Measurements from ENCODE around the gene CABCOCO1. TPM values are rescaled to one million over a fixed set of nuclear protein-coding genes. Genes with fewer than 3 reads are reported as not detected.

The CABCOCO1 gene
- total RNA-seq, 1 experiment from 2014 or later: not detected

DNA sequence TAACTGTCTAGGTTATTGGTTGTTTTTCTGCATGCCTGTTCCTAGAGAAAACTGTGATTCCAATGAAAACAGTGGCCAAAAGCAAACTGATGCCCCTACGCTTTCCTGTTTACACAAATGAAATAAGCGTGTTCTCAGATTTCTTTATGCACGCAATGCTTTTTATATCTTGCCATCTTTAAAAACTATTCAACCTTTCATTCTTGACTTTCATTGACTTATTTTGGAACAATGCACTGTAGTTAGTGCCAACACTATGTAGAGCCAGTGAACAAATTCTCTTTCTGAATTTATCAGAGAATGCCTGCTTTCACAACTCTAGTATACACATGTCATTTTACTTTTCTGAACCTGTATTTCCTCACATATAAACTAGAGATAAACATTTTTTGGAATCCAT, 86.6 kb downstream of the CABCOCO1 start:
- Mint-ChIP-seq H3K4me1 (ENCODE audit: insufficient read depth, unreplicated experiment) (peaks cover 25% of the 10 kb centered on the region), H3K4me3 (ENCODE audit: unreplicated experiment) (no peak overlapping the region), H3K27me3 (ENCODE audit: insufficient read depth, unreplicated experiment) (no peaks in the 10 kb centered on the region), H3K36me3 (ENCODE audit: insufficient read depth, unreplicated experiment) (no peaks in the 10 kb centered on the region), H3K9me3 (ENCODE audit: unreplicated experiment) (no peaks in the 10 kb centered on the region), H3K27ac (ENCODE audit: low read depth, unreplicated experiment) (no peak overlapping the region)
- intact Hi-C loops (cut with micrococcal nuclease): no loop called here
- POLR2A ChIA-PET: interaction anchor here (1.0 kb wide), 1 partner anchor 153 kb away, joined by 3 read pairs; no protein-coding TSS in a partner anchor
- TF ChIP-seq, protein P1, sequence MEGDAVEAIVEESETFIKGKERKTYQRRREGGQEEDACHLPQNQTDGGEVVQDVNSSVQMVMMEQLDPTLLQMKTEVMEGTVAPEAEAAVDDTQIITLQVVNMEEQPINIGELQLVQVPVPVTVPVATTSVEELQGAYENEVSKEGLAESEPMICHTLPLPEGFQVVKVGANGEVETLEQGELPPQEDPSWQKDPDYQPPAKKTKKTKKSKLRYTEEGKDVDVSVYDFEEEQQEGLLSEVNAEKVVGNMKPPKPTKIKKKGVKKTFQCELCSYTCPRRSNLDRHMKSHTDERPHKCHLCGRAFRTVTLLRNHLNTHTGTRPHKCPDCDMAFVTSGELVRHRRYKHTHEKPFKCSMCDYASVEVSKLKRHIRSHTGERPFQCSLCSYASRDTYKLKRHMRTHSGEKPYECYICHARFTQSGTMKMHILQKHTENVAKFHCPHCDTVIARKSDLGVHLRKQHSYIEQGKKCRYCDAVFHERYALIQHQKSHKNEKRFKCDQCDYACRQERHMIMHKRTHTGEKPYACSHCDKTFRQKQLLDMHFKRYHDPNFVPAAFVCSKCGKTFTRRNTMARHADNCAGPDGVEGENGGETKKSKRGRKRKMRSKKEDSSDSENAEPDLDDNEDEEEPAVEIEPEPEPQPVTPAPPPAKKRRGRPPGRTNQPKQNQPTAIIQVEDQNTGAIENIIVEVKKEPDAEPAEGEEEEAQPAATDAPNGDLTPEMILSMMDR (IDR thresholded peaks at IDR 0.05; ENCODE audit: unreplicated experiment): no peak
- BruUV-seq (replicated peaks): no TSS peak
- no peak for DNase-seq (ENCODE audit: unreplicated experiment)
- CTCF ChIA-PET: interaction anchor here (0.5 to 4.8 kb wide), 6 partner anchors 12 to 1382 kb away, joined by 3 to 40 read pairs (median 3); no protein-coding TSS in a partner anchor

DNA sequence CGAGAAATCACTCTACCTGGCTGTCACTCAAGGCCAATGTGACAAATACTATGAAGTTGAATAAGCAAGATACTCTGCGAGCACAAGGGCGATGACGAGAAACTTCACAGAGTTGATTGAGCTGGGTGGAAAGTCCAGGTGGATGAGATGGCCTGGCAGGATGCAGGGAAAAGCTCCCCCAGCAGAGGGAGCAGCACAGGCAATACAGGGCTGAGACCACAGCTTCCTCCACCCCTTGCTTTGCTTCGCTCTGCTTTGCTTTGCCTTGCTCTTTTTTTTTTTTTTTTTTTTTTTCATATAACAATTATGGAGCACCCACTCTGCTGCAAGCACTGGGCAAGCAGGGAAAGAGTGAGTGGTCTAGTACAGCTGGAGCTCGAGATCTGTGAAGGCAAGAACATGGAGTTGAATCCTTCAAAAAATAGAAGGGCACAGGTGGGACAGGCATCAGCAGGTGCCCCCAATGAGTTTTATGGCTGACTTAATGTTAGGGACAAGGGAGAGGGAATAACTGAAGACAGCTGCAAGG, 88.3 kb downstream of the CABCOCO1 start:
- ChIA-PET CTCF (interaction anchor here (0.5 to 4.8 kb wide), 28 partner anchors 9 to 505 kb away, joined by 3 to 40 read pairs (median 4); no protein-coding TSS in a partner anchor), POLR2A (interaction anchor here (1.0 to 2.9 kb wide), 5 partner anchors 32 to 150 kb away, joined by 4 to 19 read pairs (median 4); partner anchors contain the start of gene ARID5B)
- Mint-ChIP-seq H3K4me3 (ENCODE audit: unreplicated experiment) (no peak overlapping the region), H3K27me3 (ENCODE audit: insufficient read depth, unreplicated experiment) (no peaks in the 10 kb centered on the region), H3K9me3 (ENCODE audit: unreplicated experiment) (no peaks in the 10 kb centered on the region), H3K27ac (ENCODE audit: low read depth, unreplicated experiment) (peak overlapping the region; percentile 86), H3K36me3 (ENCODE audit: insufficient read depth, unreplicated experiment) (no peaks in the 10 kb centered on the region), H3K4me1 (ENCODE audit: insufficient read depth, unreplicated experiment) (peaks cover 31% of the 10 kb centered on the region)
- TF ChIP-seq, protein P1 (IDR thresholded peaks at IDR 0.05; ENCODE audit: unreplicated experiment): peak; percentile 47
- DNase-seq (ENCODE audit: unreplicated experiment): peak; percentile 68
- intact Hi-C loops (cut with micrococcal nuclease): loop anchor here (1.0 to 10.0 kb wide), 3 partner anchors 84 to 284 kb away; no protein-coding TSS in a partner anchor
- no TSS peak for BruUV-seq (replicated peaks)

DNA sequence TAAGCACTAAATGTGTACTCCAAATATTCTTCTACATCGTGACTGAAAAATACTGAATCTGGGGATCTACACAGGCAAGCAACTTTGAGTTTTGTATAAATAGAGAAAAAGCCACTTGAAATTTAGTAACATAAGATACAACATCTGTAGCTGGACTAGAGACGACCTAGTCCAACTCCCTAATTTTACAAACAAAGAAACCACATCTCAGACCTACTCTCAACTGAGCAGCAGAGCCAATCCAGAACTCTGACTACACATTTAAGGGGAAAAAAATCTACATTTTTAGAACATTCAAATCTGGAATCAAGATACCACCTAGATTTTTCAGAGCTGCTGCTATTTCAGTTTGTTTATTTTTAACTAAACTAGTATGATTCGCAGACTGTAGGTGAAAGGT, 88.9 kb downstream of the CABCOCO1 start:
- TF ChIP-seq, protein P1 (IDR thresholded peaks at IDR 0.05; ENCODE audit: unreplicated experiment): no peak
- no peaks in the 10 kb centered on the region for H3K27me3 Mint-ChIP-seq (ENCODE audit: insufficient read depth, unreplicated experiment)
- ChIA-PET CTCF (interaction anchor here (0.6 to 4.8 kb wide), 19 partner anchors 8 to 374 kb away, joined by 3 to 40 read pairs (median 4); no protein-coding TSS in a partner anchor), POLR2A (interaction anchor here (0.7 to 2.9 kb wide), 6 partner anchors 32 to 150 kb away, joined by 3 to 19 read pairs (median 4); partner anchors contain the start of gene ARID5B)
- intact Hi-C loops (cut with micrococcal nuclease): loop anchor here (1.0 to 10.0 kb wide), 3 partner anchors 84 to 283 kb away; no protein-coding TSS in a partner anchor
- H3K9me3 Mint-ChIP-seq (ENCODE audit: unreplicated experiment): no peaks in the 10 kb centered on the region
- H3K36me3 Mint-ChIP-seq (ENCODE audit: insufficient read depth, unreplicated experiment): no peaks in the 10 kb centered on the region
- H3K4me3 Mint-ChIP-seq (ENCODE audit: unreplicated experiment): no peak overlapping the region
- DNase-seq (ENCODE audit: unreplicated experiment): no peak
- H3K4me1 Mint-ChIP-seq (ENCODE audit: insufficient read depth, unreplicated experiment): peaks cover 31% of the 10 kb centered on the region
- H3K27ac Mint-ChIP-seq (ENCODE audit: low read depth, unreplicated experiment): peak overlapping the region; percentile 86
- no TSS peak for BruUV-seq (replicated peaks)
